BLaER1 treated with 17β-estradiol and CSF1 and Interleukin-3, amounts not matched to agents 10 nM and 100 nM (cell line): Measurements from ENCODE around the gene LRRIQ4.

Source experiments
- H3K27ac ChIP-seq, 11 experiments: shearing (Covaris generic); formaldehyde crosslinking; 2 replicates each; pipeline ENCODE4 v1.8.1; 2022
- H3K27me3 ChIP-seq, 11 experiments: shearing (Covaris generic); formaldehyde crosslinking; 2 replicates each; pipeline ENCODE4 v1.8.1; 2022
- H3K36me3 ChIP-seq, 11 experiments: shearing (Covaris generic); formaldehyde crosslinking; 2 replicates each; pipeline ENCODE4 v1.8.1; 2022
- H3K4me1 ChIP-seq, 10 experiments: shearing (Covaris generic); formaldehyde crosslinking; 2 replicates each; pipeline ENCODE4 v1.8.1; 2022
- H3K4me2 ChIP-seq, 11 experiments: shearing (Covaris generic); formaldehyde crosslinking; 2 replicates each; pipeline ENCODE4 v1.8.1; 2022
- H3K4me3 ChIP-seq, 10 experiments: shearing (Covaris generic); formaldehyde crosslinking; 2 replicates each; pipeline ENCODE4 v1.8.1; 2022
- H3K9ac ChIP-seq, 11 experiments: shearing (Covaris generic); formaldehyde crosslinking; 2 replicates each; pipeline ENCODE4 v1.8.1; 2022
- H3K9me3 ChIP-seq, 11 experiments: shearing (Covaris generic); formaldehyde crosslinking; replicated peaks in 1 of 11; 2 replicates each; pipeline ENCODE4 v1.8.1; 2022
- H4K20me1 ChIP-seq, 11 experiments: shearing (Covaris generic); formaldehyde crosslinking; 2 replicates each; pipeline ENCODE4 v1.8.1; 2022
- Cebpa-rat ChIP-seq, 11 experiments: shearing (Covaris generic); IDR thresholded peaks; 2 replicates each; pipeline ENCODE4 v1.8.1; 2022

The LRRIQ4 gene

GRCh38 chr3:169772897-169773816, 39.5 kb upstream of the LRRIQ4 start, which contains the start of gene MYNN:
MYNN (plus strand) TSS chr3:169773396; CDS start chr3:169774296, 900 bp downstream.
- Histone ChIP-seq H3K9me3 (no peaks in the 10 kb centered on the region), H3K4me3 (peak within 1 kb of the TSS; percentile 65 to 94 (median 83)), H3K4me2 (peak within 1 kb of the TSS; percentile 80 to 97 (median 89)), H3K36me3 (peaks cover 36 to 41% (median 39%) of the 10 kb centered on the region in 11 experiments), H4K20me1 (peaks cover 0 to 46% (median 22%) of the 10 kb centered on the region in 11 experiments; a peak in 17 of 22 replicates), H3K27ac (peak within 1 kb of the TSS; percentile 89 to 97 (median 94)), H3K9ac (peak within 1 kb of the TSS; percentile 88 to 96 (median 93)), H3K27me3 (peaks cover 0 to 7% (median 3%) of the 10 kb centered on the region in 11 experiments; a peak in 7 of 22 replicates), H3K4me1 (peaks cover 20 to 27% (median 26%) of the 10 kb centered on the region in 10 experiments)
- TF ChIP-seq Cebpa-rat (IDR thresholded peaks at IDR 0.05) = no peak

- Histone ChIP-seq H3K9me3 (no peaks in the 10 kb centered on the region), H4K20me1 (peaks cover 1 to 56% (median 28%) of the 10 kb centered on the region in 11 experiments; a peak in 18 of 22 replicates), H3K4me2 (peak overlapping the region; percentile 80 to 97 (median 89)), H3K4me3 (peak overlapping the region; percentile 65 to 94 (median 83)), H3K36me3 (peaks cover 47 to 51% (median 49%) of the 10 kb centered on the region in 11 experiments), H3K27ac (peak overlapping the region in 8 of 11 experiments; percentile 3 to 96 (median 94); a peak in 10 of 22 replicates), H3K4me1 (peaks cover 20 to 27% (median 26%) of the 10 kb centered on the region in 10 experiments), H3K27me3 (peaks cover 0 to 7% (median 3%) of the 10 kb centered on the region in 11 experiments; a peak in 7 of 22 replicates), H3K9ac (peak overlapping the region; percentile 88 to 96 (median 93))
- TF ChIP-seq Cebpa-rat (IDR thresholded peaks at IDR 0.05) = no peak
Measured at GRCh38 chr3:169774186-169774585, 38.5 kb upstream of the LRRIQ4 start.

- Histone ChIP-seq H3K4me3 (no peak overlapping the region), H4K20me1 (peaks cover 5 to 92% (median 39%) of the 10 kb centered on the region in 11 experiments; a peak in 18 of 22 replicates), H3K4me1 (peaks cover 18 to 27% (median 26%) of the 10 kb centered on the region in 10 experiments), H3K27ac (no peak overlapping the region), H3K9ac (no peak overlapping the region), H3K9me3 (no peaks in the 10 kb centered on the region), H3K36me3 (peaks cover 82 to 87% (median 85%) of the 10 kb centered on the region in 11 experiments), H3K4me2 (no peak overlapping the region), H3K27me3 (no peaks in the 10 kb centered on the region)
- no peak for TF ChIP-seq Cebpa-rat (IDR thresholded peaks at IDR 0.05)
Measured at GRCh38 chr3:169777822-169778221, 34.8 kb upstream of the LRRIQ4 start.

GRCh38 chr3:169780742-169781141, 31.9 kb upstream of the LRRIQ4 start:
- Histone ChIP-seq H3K36me3 (peaks cover 83 to 100% (median 94%) of the 10 kb centered on the region in 11 experiments), H3K4me2 (no peak overlapping the region)

GRCh38 chr3:169781209-169781855, 31.3 kb upstream of the LRRIQ4 start:
- Histone ChIP-seq H3K4me1 (peaks cover 0 to 2% (median 0%) of the 10 kb centered on the region in 10 experiments; a peak in 6 of 20 replicates), H3K27me3 (no peaks in the 10 kb centered on the region), H3K9ac (no peak overlapping the region), H3K36me3 (peaks cover 83 to 100% (median 94%) of the 10 kb centered on the region in 11 experiments), H3K9me3 (no peaks in the 10 kb centered on the region), H3K4me2 (no peak overlapping the region), H3K4me3 (no peak overlapping the region), H4K20me1 (peaks cover 3 to 65% (median 21%) of the 10 kb centered on the region in 11 experiments; a peak in 16 of 22 replicates), H3K27ac (no peak overlapping the region)
- no peak for TF ChIP-seq Cebpa-rat (IDR thresholded peaks at IDR 0.05)

More at GRCh38 chr3:169780742-169781141, 31.9 kb upstream of the LRRIQ4 start:
- H3K9me3 ChIP-seq = no peaks in the 10 kb centered on the region
- no peak overlapping the region for H3K27ac ChIP-seq
- peaks cover 0 to 7% (median 6%) of the 10 kb centered on the region in 10 experiments; a peak in 14 of 20 replicates for H3K4me1 ChIP-seq
- no peak overlapping the region for H3K4me3 ChIP-seq
- TF ChIP-seq Cebpa-rat (IDR thresholded peaks at IDR 0.05) = no peak
- H3K9ac ChIP-seq = no peak overlapping the region
- H3K27me3 ChIP-seq = no peaks in the 10 kb centered on the region
- H4K20me1 ChIP-seq = peaks cover 5 to 71% (median 21%) of the 10 kb centered on the region in 11 experiments; a peak in 17 of 22 replicates

- no peaks in the 10 kb centered on the region for H3K9me3 ChIP-seq
- H3K27me3 ChIP-seq = no peaks in the 10 kb centered on the region
- no peak overlapping the region for H3K9ac ChIP-seq
- H3K4me1 ChIP-seq = no peaks in the 10 kb centered on the region
- peaks cover 57 to 97% (median 77%) of the 10 kb centered on the region in 11 experiments for H3K36me3 ChIP-seq
- TF ChIP-seq Cebpa-rat (IDR thresholded peaks at IDR 0.05) = no peak
- no peak overlapping the region for H3K4me2 ChIP-seq
- peaks cover 0 to 15% (median 0%) of the 10 kb centered on the region in 11 experiments; a peak in 5 of 22 replicates for H4K20me1 ChIP-seq
- no peak overlapping the region for H3K27ac ChIP-seq
- no peak overlapping the region for H3K4me3 ChIP-seq
Measured at GRCh38 chr3:169787120-169787519, 25.6 kb upstream of the LRRIQ4 start.

- Histone ChIP-seq H3K27ac (no peak overlapping the region), H3K27me3 (no peaks in the 10 kb centered on the region), H4K20me1 (peaks cover 0 to 11% (median 0%) of the 10 kb centered on the region in 11 experiments; a peak in 1 of 22 replicates), H3K4me2 (no peak overlapping the region), H3K36me3 (peaks cover 57 to 97% (median 77%) of the 10 kb centered on the region in 11 experiments), H3K4me3 (no peak overlapping the region), H3K4me1 (no peaks in the 10 kb centered on the region), H3K9ac (no peak overlapping the region), H3K9me3 (no peaks in the 10 kb centered on the region)
- no peak for TF ChIP-seq Cebpa-rat (IDR thresholded peaks at IDR 0.05)
Measured at GRCh38 chr3:169787791-169788190, 24.9 kb upstream of the LRRIQ4 start.

- no peak for TF ChIP-seq Cebpa-rat (IDR thresholded peaks at IDR 0.05)
- H3K36me3 ChIP-seq = peaks cover 50 to 84% (median 70%) of the 10 kb centered on the region in 11 experiments
- no peak overlapping the region for H3K27ac ChIP-seq
- no peak overlapping the region for H3K4me2 ChIP-seq
- H3K4me3 ChIP-seq = no peak overlapping the region
- H3K27me3 ChIP-seq = no peaks in the 10 kb centered on the region
- no peaks in the 10 kb centered on the region for H3K9me3 ChIP-seq
- no peaks in the 10 kb centered on the region for H3K4me1 ChIP-seq
- peaks cover 0 to 11% (median 0%) of the 10 kb centered on the region in 11 experiments; a peak in 1 of 22 replicates for H4K20me1 ChIP-seq
- no peak overlapping the region for H3K9ac ChIP-seq
Measured at GRCh38 chr3:169790219-169790618, 22.5 kb upstream of the LRRIQ4 start.
